ENCODE measurements around the gene RPS14.
"Not testable (repeated sequence)": the region's sequence is repeated elsewhere in the genome, so short reads cannot be mapped to it uniquely, and the experiment has no call there.

RPS14 gene

GRCh38 chr5:150440948-150441812 is 8.4 kb downstream of the RPS14 start:
- Histone ChIP-seq H3K4me3 (no peak overlapping the region), H3K36me3 (peaks cover 43% of the 10 kb centered on the region), H3K27ac (peak overlapping the region; percentile 39; the same call in 1 of the 2 replicates), H4K20me1 (peaks cover 55% of the 10 kb centered on the region), H3K4me1 (peaks cover 53% of the 10 kb centered on the region), H3K4me2 (peak overlapping the region; percentile 62), H3K27me3 (no peaks in the 10 kb centered on the region), H3K9ac (no peak overlapping the region), H3K9me3 (no peaks in the 10 kb centered on the region)
- TF ChIP-seq Cebpa-rat (IDR thresholded peaks at IDR 0.05), result no peak

GRCh38 chr5:150438873-150439546 is 10.5 kb downstream of the RPS14 start:
- no peak for TF ChIP-seq Cebpa-rat (IDR thresholded peaks at IDR 0.05)
- Histone ChIP-seq H3K4me3 (no peak overlapping the region), H3K9ac (no peak overlapping the region), H3K4me1 (peaks cover 37% of the 10 kb centered on the region), H4K20me1 (peaks cover 34% of the 10 kb centered on the region), H3K4me2 (no peak overlapping the region), H3K9me3 (no peaks in the 10 kb centered on the region), H3K36me3 (peaks cover 21% of the 10 kb centered on the region), H3K27me3 (no peaks in the 10 kb centered on the region), H3K27ac (no peak overlapping the region)

GRCh38 chr5:150436141-150436680 is 13.3 kb downstream of the RPS14 start:
- Histone ChIP-seq H3K4me3 (no peak overlapping the region), H3K4me1 (peaks cover 36% of the 10 kb centered on the region), H3K27me3 (no peaks in the 10 kb centered on the region), H3K4me2 (peak overlapping the region; percentile 42), H3K9ac (no peak overlapping the region; the same call in 1 of the 2 replicates), H4K20me1 (peaks cover 6% of the 10 kb centered on the region), H3K36me3 (peaks cover 5% of the 10 kb centered on the region; the same call in 1 of the 2 replicates), H3K9me3 (no peaks in the 10 kb centered on the region), H3K27ac (no peak overlapping the region)
- TF ChIP-seq Cebpa-rat (IDR thresholded peaks at IDR 0.05), result no peak

GRCh38 chr5:150434464-150434863 is 15.1 kb downstream of the RPS14 start:
- TF ChIP-seq Cebpa-rat (IDR thresholded peaks at IDR 0.05), result no peak
- H3K4me2 ChIP-seq, result no peak overlapping the region

GRCh38 chr5:150431574-150431973 is 18.0 kb downstream of the RPS14 start:
- no peaks in the 10 kb centered on the region for H3K36me3 ChIP-seq
- no peak overlapping the region; the same call in 1 of the 2 replicates for H3K27ac ChIP-seq
- no peaks in the 10 kb centered on the region for H3K27me3 ChIP-seq
- no peak overlapping the region for H3K4me3 ChIP-seq
- H3K9me3 ChIP-seq, result no peaks in the 10 kb centered on the region
- no peak overlapping the region; the same call in 1 of the 2 replicates for H3K9ac ChIP-seq
- H3K4me2 ChIP-seq, result peak overlapping the region; percentile 34
- TF ChIP-seq Cebpa-rat (IDR thresholded peaks at IDR 0.05), result no peak
- H4K20me1 ChIP-seq, result no peaks in the 10 kb centered on the region
- H3K4me1 ChIP-seq, result peaks cover 44% of the 10 kb centered on the region

More at GRCh38 chr5:150434464-150434863, 15.1 kb downstream of the RPS14 start:
- Histone ChIP-seq H3K9ac (no peak overlapping the region), H3K9me3 (no peaks in the 10 kb centered on the region), H3K4me1 (peaks cover 44% of the 10 kb centered on the region), H3K27ac (no peak overlapping the region), H3K4me3 (no peak overlapping the region), H3K27me3 (no peaks in the 10 kb centered on the region), H4K20me1 (no peaks in the 10 kb centered on the region), H3K36me3 (no peaks in the 10 kb centered on the region)

GRCh38 chr5:150431048-150431447 is 18.5 kb downstream of the RPS14 start:
- Histone ChIP-seq H3K36me3 (no peaks in the 10 kb centered on the region), H3K9ac (no peak overlapping the region; the same call in 1 of the 2 replicates), H3K4me3 (no peak overlapping the region), H3K27ac (no peak overlapping the region; the same call in 1 of the 2 replicates), H3K4me1 (peaks cover 39% of the 10 kb centered on the region), H3K9me3 (no peaks in the 10 kb centered on the region), H3K27me3 (no peaks in the 10 kb centered on the region), H4K20me1 (no peaks in the 10 kb centered on the region), H3K4me2 (peak overlapping the region; percentile 34; the same call in 1 of the 2 replicates)
- no peak for TF ChIP-seq Cebpa-rat (IDR thresholded peaks at IDR 0.05)

- H3K9me3 ChIP-seq, result no peaks in the 10 kb centered on the region
- no peak overlapping the region for H3K4me2 ChIP-seq
- peaks cover 42% of the 10 kb centered on the region for H3K4me1 ChIP-seq
- no peak overlapping the region for H3K9ac ChIP-seq
- H3K27me3 ChIP-seq, result no peaks in the 10 kb centered on the region
- H3K4me3 ChIP-seq, result no peak overlapping the region
- 0 out of 2 replicates have a peak overlapping the region, but pooled peaks have one; percentile 18 for H3K27ac ChIP-seq
- H4K20me1 ChIP-seq, result no peaks in the 10 kb centered on the region
- H3K36me3 ChIP-seq, result no peaks in the 10 kb centered on the region
- TF ChIP-seq Cebpa-rat (IDR thresholded peaks at IDR 0.05), result no peak
These were observed 20.1 kb downstream of the RPS14 start for GRCh38 chr5:150429410-150429873.

- Histone ChIP-seq H3K9ac (no peak overlapping the region), H3K27ac (no peak overlapping the region), H3K4me1 (peaks cover 42% of the 10 kb centered on the region), H3K27me3 (no peaks in the 10 kb centered on the region), H3K4me2 (no peak overlapping the region), H4K20me1 (no peaks in the 10 kb centered on the region), H3K36me3 (no peaks in the 10 kb centered on the region), H3K4me3 (no peak overlapping the region), H3K9me3 (no peaks in the 10 kb centered on the region)
- no peak for TF ChIP-seq Cebpa-rat (IDR thresholded peaks at IDR 0.05)
These were observed 20.6 kb downstream of the RPS14 start for GRCh38 chr5:150428978-150429377.

GRCh38 chr5:150428106-150428876 is 21.2 kb downstream of the RPS14 start:
- no peak for TF ChIP-seq Cebpa-rat (IDR thresholded peaks at IDR 0.05)
- H4K20me1 ChIP-seq, result no peaks in the 10 kb centered on the region
- H3K9me3 ChIP-seq, result no peaks in the 10 kb centered on the region
- H3K4me3 ChIP-seq, result no peak overlapping the region
- no peak overlapping the region for H3K27ac ChIP-seq
- no peak overlapping the region for H3K9ac ChIP-seq
- H3K27me3 ChIP-seq, result no peaks in the 10 kb centered on the region
- no peaks in the 10 kb centered on the region for H3K36me3 ChIP-seq
- H3K4me1 ChIP-seq, result peaks cover 39% of the 10 kb centered on the region
- H3K4me2 ChIP-seq, result no peak overlapping the region

GRCh38 chr5:150426165-150426564 is 23.4 kb downstream of the RPS14 start:
- not testable (repeated sequence) for H3K9ac ChIP-seq, H3K27ac ChIP-seq, H3K4me3 ChIP-seq, H3K4me2 ChIP-seq, H4K20me1 ChIP-seq, H3K27me3 ChIP-seq, H3K36me3 ChIP-seq, H3K9me3 ChIP-seq
- H3K4me1 ChIP-seq, result peaks cover 17% of the 10 kb centered on the region
